GM18951 (cell line): ENCODE measurements around the gene NDST1.

Experiments
- POLR2A ChIP-seq: IDR thresholded peaks from 4 replicates; pipeline ENCODE4 v1.6.1; 2011; ENCODE audit warnings: mild to moderate bottlenecking; ENCODE audit not compliant: insufficient read length, insufficient read depth; ENCODE audit errors: extremely low read depth
- in situ Hi-C: fragments of 300-500 bp; cut with MboI; formaldehyde crosslinking; loops from one replicate; pipeline ENCODE4 v1.12.0; 2022; ENCODE audit warnings: low sequenced_read_pairs, mixed read lengths, inconsistent platforms; ENCODE audit not compliant: unreplicated experiment

NDST1 gene

GRCh38 chr5:150557509-150557872 lies 49.6 kb downstream of the NDST1 start:
- TF ChIP-seq POLR2A, result no peak
- in situ Hi-C loops, result no loop called here

GRCh38 chr5:150558088-150558621 lies 50.2 kb downstream of the NDST1 start:
- no peak for TF ChIP-seq POLR2A
- in situ Hi-C loops, result no loop called here

GRCh38 chr5:150559088-150559487 lies 51.2 kb downstream of the NDST1 start:
- TF ChIP-seq POLR2A, result no peak
- in situ Hi-C loops, result no loop called here

GRCh38 chr5:150559701-150560100 lies 51.8 kb downstream of the NDST1 start:
- in situ Hi-C loops, result loop anchor here (5.0 kb wide), 1 partner anchor 288 kb away; the partner anchor contains the start of gene IRGM
- TF ChIP-seq POLR2A, result no peak

- in situ Hi-C loops, result loop anchor here (5.0 kb wide), 1 partner anchor 287 kb away; the partner anchor contains the start of gene IRGM
- TF ChIP-seq POLR2A, result no peak
These were observed 52.7 kb downstream of the NDST1 start for GRCh38 chr5:150560401-150561191.

- TF ChIP-seq POLR2A, result no peak
- in situ Hi-C loops, result loop anchor here (5.0 kb wide), 1 partner anchor 286 kb away; the partner anchor contains the start of gene IRGM
These were observed 53.2 kb downstream of the NDST1 start for GRCh38 chr5:150561192-150561512.

GRCh38 chr5:150561571-150562275 lies 53.8 kb downstream of the NDST1 start:
- in situ Hi-C loops, result loop anchor here (5.0 kb wide), 1 partner anchor 286 kb away; the partner anchor contains the start of gene IRGM
- TF ChIP-seq POLR2A, result no peak

- TF ChIP-seq POLR2A, result no peak
- in situ Hi-C loops, result loop anchor here (5.0 kb wide), 1 partner anchor 284 kb away; the partner anchor contains the start of gene IRGM
These were observed 54.9 kb downstream of the NDST1 start for GRCh38 chr5:150562832-150563231.

- in situ Hi-C loops, result loop anchor here (5.0 kb wide), 1 partner anchor 76 kb away; the partner anchor contains the start of gene SYNPO
- TF ChIP-seq POLR2A, result no peak
These were observed 57.9 kb downstream of the NDST1 start for GRCh38 chr5:150565868-150566267.

GRCh38 chr5:150567031-150567717 lies 59.2 kb downstream of the NDST1 start:
- TF ChIP-seq POLR2A, result no peak

GRCh38 chr5:150568663-150569062 lies 60.7 kb downstream of the NDST1 start:
- in situ Hi-C loops, result loop anchor here (5.0 kb wide), 1 partner anchor 74 kb away; the partner anchor contains the start of gene SYNPO

More at GRCh38 chr5:150567031-150567717, 59.2 kb downstream of the NDST1 start:
- in situ Hi-C loops, result loop anchor here (5.0 kb wide), 1 partner anchor 75 kb away; the partner anchor contains the start of gene SYNPO

GRCh38 chr5:150570333-150570732 lies 62.4 kb downstream of the NDST1 start:
- in situ Hi-C loops, result no loop called here
- TF ChIP-seq POLR2A, result no peak

More at GRCh38 chr5:150568663-150569062, 60.7 kb downstream of the NDST1 start:
- TF ChIP-seq POLR2A, result no peak

- TF ChIP-seq POLR2A, result no peak
- in situ Hi-C loops, result no loop called here
These were observed 63.9 kb downstream of the NDST1 start for GRCh38 chr5:150571836-150572235.
